Mesangial cell (primary cell): Measurements from ENCODE around the gene GNA12. TPM values are rescaled to one million over a fixed set of nuclear protein-coding genes. Genes with fewer than 3 reads are reported as not detected.

Source experiments
- total RNA-seq: library from RNA; depleted of rRNA; stranded (reverse); fragments of >200 nt; gene quantifications from 2 replicates; pipeline ENCODE4 v1.2.3, GENCODE V29; 2015

Gene GNA12
- total RNA-seq, result 34.7 and 41.2 TPM in 2 replicates

GRCh38 chr7:2844153-2845033 is at the start of gene GNA12:
TSS of gene GNA12 (minus strand) at chr7:2844308. CDS start at chr7:2844161, 147 bp downstream.

GRCh38 chr7:2687881-2688318 is 156.2 kb downstream of the GNA12 start, which contains the start of gene AMZ1:
TSS of gene AMZ1 (plus strand) at chr7:2688202. CDS start at chr7:2700452, 12,250 bp downstream.

Other genes starting within 250 kb of the GNA12 start
- gene TTYH3, start 212.3 kb downstream of the GNA12 start, total RNA-seq, result 156 and 181 TPM in 2 replicates
- 1.3 and 2.7 TPM in 2 replicates for gene AMZ1, start 156.1 kb downstream of the GNA12 start, total RNA-seq
- 17.6 and 38.8 TPM in 2 replicates for gene CARD11, start 199.6 kb upstream of the GNA12 start, total RNA-seq